Cardiac fibroblast (primary cell): ENCODE measurements around the gene ABRACL.
A peak's percentile ranks its signal among the peaks of the same experiment; 100 is the strongest.
"Not testable (repeated sequence)": the region's sequence is repeated elsewhere in the genome, so short reads cannot be mapped to it uniquely, and the experiment has no call there.

Experiments
- DNase-seq, 2 donors: peaks; one replicate each; pipeline versions ENCODE4 v3.0.0 to v3.0.0-alpha.2; 2010; ENCODE audit warnings: low read depth in 2 of 2
- H3K4me3 ChIP-seq, 2 donors: replicated peaks in 1 of 2; 1 replicate in 1 of 2; 2 replicates in 1 of 2; pipeline ENCODE4 v1.5.1; 2011; ENCODE audit warnings: low read depth in 2 of 2, low read length in 2 of 2, mild to moderate bottlenecking in 2 of 2, moderate library complexity in 1 of 2
- CTCF ChIP-seq: IDR thresholded peaks from one replicate; pipeline ENCODE4 v1.5.1; 2011; ENCODE audit warnings: low read depth, mild to moderate bottlenecking, low read length, inconsistent platforms

ABRACL gene

GRCh38 chr6:138987643-138988468 is 40.7 kb upstream of the ABRACL start, which contains the start of gene REPS1:
Gene REPS1, minus strand, starts transcription at chr6:138988253. Its CDS starts 571 bp downstream, at chr6:138987682.
- H3K4me3 ChIP-seq, result peak within 1 kb of the TSS; percentile 90 to 92
- TF ChIP-seq CTCF, result peak; percentile 57
- DNase-seq, result peak; percentile 89 to 92

- no peak for DNase-seq
- no peak for TF ChIP-seq CTCF
- H3K4me3 ChIP-seq, result peak overlapping the region; percentile 23 to 90
These were observed 40.1 kb upstream of the ABRACL start for GRCh38 chr6:138988469-138988834.

- no peak overlapping the region for H3K4me3 ChIP-seq
- TF ChIP-seq CTCF, result no peak
- no peak for DNase-seq
These were observed 39.2 kb upstream of the ABRACL start for GRCh38 chr6:138989098-138989983.

GRCh38 chr6:138991206-138991605 is 37.3 kb upstream of the ABRACL start:
- no peak for DNase-seq
- TF ChIP-seq CTCF, result no peak
- no peak overlapping the region for H3K4me3 ChIP-seq

GRCh38 chr6:138992965-138993364 is 35.6 kb upstream of the ABRACL start:
- not testable (repeated sequence) for H3K4me3 ChIP-seq, DNase-seq

- DNase-seq, H3K4me3 ChIP-seq: not testable (repeated sequence)
These were observed 35.1 kb upstream of the ABRACL start for GRCh38 chr6:138993410-138993809.

- DNase-seq, result peak; percentile 62 to 64
These were observed 32.0 kb upstream of the ABRACL start for GRCh38 chr6:138996524-138996923.

More at GRCh38 chr6:138996524-138996923, 32.0 kb upstream of the ABRACL start:
- no peak overlapping the region for H3K4me3 ChIP-seq
- TF ChIP-seq CTCF, result no peak
